Measurements from ENCODE around the gene SETDB1.
A peak's percentile ranks its signal among the peaks of the same experiment; 100 is the strongest.

The SETDB1 gene

GRCh38 chr1:151002051-151002450, 75.9 kb downstream of the SETDB1 start:
- DNase-seq (ENCODE audit: low spot score) (no peak), FAIRE-seq (no peak)

GRCh38 chr1:151002611-151003010, 76.4 kb downstream of the SETDB1 start:
- DNase-seq (ENCODE audit: low spot score) (no peak), FAIRE-seq (no peak)

GRCh38 chr1:151003180-151003579, 77.0 kb downstream of the SETDB1 start:
- DNase-seq (ENCODE audit: low spot score): no peak
- FAIRE-seq: no peak

GRCh38 chr1:151005729-151006319, 79.7 kb downstream of the SETDB1 start:
- FAIRE-seq: no peak
- no peak for DNase-seq (ENCODE audit: low spot score)

GRCh38 chr1:151006327-151007052, 80.3 kb downstream of the SETDB1 start, which contains the start of gene MINDY1:
Gene MINDY1 (minus strand): TSS chr1:151006902. CDS start chr1:151002617, 4,285 bp downstream.
- DNase-seq (ENCODE audit: low spot score): peak; percentile 78
- FAIRE-seq: peak; percentile 24

GRCh38 chr1:151007853-151008243, 81.7 kb downstream of the SETDB1 start:
- no peak for FAIRE-seq

GRCh38 chr1:151008244-151009205, 82.4 kb downstream of the SETDB1 start, which contains the start of gene PRUNE1:
Gene PRUNE1 (plus strand): TSS chr1:151008449. CDS start chr1:151008633, 184 bp downstream.
- FAIRE-seq (no peak), DNase-seq (ENCODE audit: low spot score) (peak; percentile 91)

More at GRCh38 chr1:151007853-151008243, 81.7 kb downstream of the SETDB1 start:
- no peak for DNase-seq (ENCODE audit: low spot score)

GRCh38 chr1:151009206-151009587, 83.0 kb downstream of the SETDB1 start:
- DNase-seq (ENCODE audit: low spot score): peak; percentile 51
- FAIRE-seq: no peak

- DNase-seq (ENCODE audit: low spot score) (no peak), FAIRE-seq (no peak)
Measured at GRCh38 chr1:151009674-151010345, 83.6 kb downstream of the SETDB1 start.

- DNase-seq (ENCODE audit: low spot score) (no peak), FAIRE-seq (no peak)
Measured at GRCh38 chr1:151010346-151010726, 84.2 kb downstream of the SETDB1 start.

GRCh38 chr1:151011154-151011850, 85.1 kb downstream of the SETDB1 start:
- no peak for FAIRE-seq
- DNase-seq (ENCODE audit: low spot score): no peak

GRCh38 chr1:151012684-151013471, 86.7 kb downstream of the SETDB1 start:
- FAIRE-seq (no peak), DNase-seq (ENCODE audit: low spot score) (no peak)

- DNase-seq (ENCODE audit: low spot score) (no peak), FAIRE-seq (no peak)
Measured at GRCh38 chr1:151013518-151013917, 87.4 kb downstream of the SETDB1 start.
